HAP-1 (cell line): Measurements from ENCODE around the gene SLC5A12.
"Not testable (repeated sequence)": the region's sequence is repeated elsewhere in the genome, so short reads cannot be mapped to it uniquely, and the experiment has no call there.

Experiments
- DNase-seq, 2 experiments: peaks; one replicate each; pipeline ENCODE4 v3.0.0-alpha.2; 2016 to 2020; ENCODE audit warnings: low spot score in 2 of 2
- H3K27me3 ChIP-seq: fragments of 250-450 bp; sonication (Bioruptor Pico); 2 replicates; pipeline ENCODE4 v1.5.1; 2020; ENCODE audit warnings: low read depth, mild to moderate bottlenecking, moderate library complexity
- H3K36me3 ChIP-seq: fragments of 250-450 bp; sonication (Bioruptor Pico); replicated peaks from 2 replicates; pipeline ENCODE4 v1.5.1; 2020; ENCODE audit warnings: mild to moderate bottlenecking
- H3K4me1 ChIP-seq: fragments of 250-450 bp; sonication (Bioruptor Pico); 2 replicates; pipeline ENCODE4 v1.5.1; 2020; ENCODE audit warnings: mild to moderate bottlenecking
- H3K4me3 ChIP-seq: fragments of 250-450 bp; sonication (Bioruptor Pico); 2 replicates; pipeline ENCODE4 v1.5.1; 2020; ENCODE audit warnings: mild to moderate bottlenecking, moderate library complexity
- H3K9me3 ChIP-seq: fragments of 250-450 bp; sonication (Bioruptor Pico); 2 replicates; pipeline ENCODE4 v1.5.1; 2020; ENCODE audit warnings: mild to moderate bottlenecking, moderate library complexity
- in situ Hi-C: fragments of 300-500 bp; cut with MboI; formaldehyde crosslinking; loops from 3 replicates; pipeline ENCODE4 v1.14.3; 2020; ENCODE audit warnings: low sequenced_read_pairs, inconsistent platforms, mixed read lengths

SLC5A12 gene

DNA sequence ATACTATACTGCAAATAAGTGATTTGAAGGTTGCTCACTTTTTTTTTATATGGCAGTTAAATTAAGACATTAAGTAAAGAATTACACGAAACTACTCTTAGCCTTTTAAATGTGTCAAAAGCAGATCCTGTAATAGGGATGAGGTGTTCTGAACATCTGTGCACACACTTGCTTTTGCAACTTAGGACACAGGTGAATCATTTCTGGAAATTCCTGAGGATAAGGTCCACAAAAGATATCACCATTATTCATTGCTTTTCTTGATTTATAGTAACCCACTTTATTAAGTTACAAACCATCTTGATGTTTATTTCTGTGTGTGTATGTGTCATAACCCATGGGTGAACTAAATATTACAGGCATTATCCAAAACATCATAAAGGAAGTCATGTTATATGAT lies 55.9 kb downstream of the SLC5A12 start:
- in situ Hi-C loops: no loop called here
- no peaks in the 10 kb centered on the region for H3K27me3 ChIP-seq
- H3K4me3 ChIP-seq: no peak overlapping the region
- DNase-seq: no peak
- no peaks in the 10 kb centered on the region for H3K36me3 ChIP-seq
- no peaks in the 10 kb centered on the region for H3K4me1 ChIP-seq
- H3K9me3 ChIP-seq: no peaks in the 10 kb centered on the region

DNA sequence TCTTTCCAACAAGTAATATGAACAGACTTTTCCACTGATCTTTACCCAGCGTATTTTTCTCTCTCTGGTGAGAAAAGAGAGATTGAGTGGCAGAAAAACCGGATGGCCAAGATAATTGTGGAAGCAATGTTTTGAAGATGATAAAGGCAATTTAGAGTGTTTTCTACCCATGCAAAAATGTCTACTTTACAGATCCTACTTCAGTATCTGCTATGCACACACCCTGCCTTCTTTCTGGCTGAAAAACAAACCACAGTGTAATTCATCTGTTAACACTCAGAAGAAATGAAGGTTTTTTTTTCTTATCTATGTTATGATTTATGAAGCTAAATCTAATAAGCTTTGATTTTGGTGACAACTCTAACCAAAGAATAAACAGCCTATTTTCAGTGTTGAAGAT lies 56.8 kb downstream of the SLC5A12 start:
- Histone ChIP-seq H3K36me3 (no peaks in the 10 kb centered on the region), H3K4me3 (no peak overlapping the region), H3K27me3 (no peaks in the 10 kb centered on the region), H3K4me1 (no peaks in the 10 kb centered on the region), H3K9me3 (no peaks in the 10 kb centered on the region)
- in situ Hi-C loops: no loop called here
- DNase-seq: no peak

DNA sequence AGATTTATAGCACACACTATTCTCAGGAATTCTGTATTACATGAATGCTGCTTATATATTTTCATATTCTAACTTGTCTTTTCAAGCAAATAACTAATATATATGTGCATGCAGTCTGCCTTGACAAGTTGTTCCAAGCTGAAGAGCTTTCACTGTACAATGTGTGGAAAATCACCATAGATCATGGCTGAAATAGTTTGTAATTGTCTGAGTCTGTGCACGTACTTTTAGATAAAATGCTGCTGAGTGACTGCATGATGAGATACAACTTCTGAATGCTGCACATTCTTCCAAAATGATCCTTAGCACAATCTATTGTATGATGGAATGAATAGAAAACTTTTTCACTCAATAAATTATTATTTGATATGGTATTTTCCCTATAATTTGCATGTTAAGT lies 58.9 kb downstream of the SLC5A12 start:
- Histone ChIP-seq H3K4me1 (no peaks in the 10 kb centered on the region), H3K27me3 (no peaks in the 10 kb centered on the region), H3K36me3 (no peaks in the 10 kb centered on the region), H3K4me3 (no peak overlapping the region), H3K9me3 (no peaks in the 10 kb centered on the region)
- in situ Hi-C loops: no loop called here
- no peak for DNase-seq

DNA sequence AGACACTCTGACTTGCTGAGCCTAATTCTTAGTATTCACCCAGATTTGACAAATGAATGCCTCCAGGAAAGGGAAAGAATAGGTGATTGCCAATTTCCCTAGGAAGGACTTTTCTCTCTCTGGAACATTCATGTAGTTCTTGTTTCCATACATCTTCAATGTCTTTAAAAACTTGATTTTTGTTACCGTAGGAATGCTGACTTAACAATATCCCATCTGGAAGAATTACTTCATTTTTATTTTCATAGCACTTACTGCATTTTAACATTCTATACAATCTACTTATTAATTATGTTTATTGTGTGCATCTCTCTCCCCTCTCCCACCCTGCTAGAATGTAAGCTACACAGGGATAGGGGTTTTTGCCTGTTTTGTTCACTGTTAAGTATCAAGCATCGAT lies 66.6 kb downstream of the SLC5A12 start:
- no peaks in the 10 kb centered on the region for H3K36me3 ChIP-seq
- peaks cover 25% of the 10 kb centered on the region for H3K27me3 ChIP-seq
- H3K9me3 ChIP-seq: no peaks in the 10 kb centered on the region
- H3K4me3 ChIP-seq: no peak overlapping the region
- H3K4me1 ChIP-seq: no peaks in the 10 kb centered on the region
- DNase-seq: no peak
- in situ Hi-C loops: no loop called here

DNA sequence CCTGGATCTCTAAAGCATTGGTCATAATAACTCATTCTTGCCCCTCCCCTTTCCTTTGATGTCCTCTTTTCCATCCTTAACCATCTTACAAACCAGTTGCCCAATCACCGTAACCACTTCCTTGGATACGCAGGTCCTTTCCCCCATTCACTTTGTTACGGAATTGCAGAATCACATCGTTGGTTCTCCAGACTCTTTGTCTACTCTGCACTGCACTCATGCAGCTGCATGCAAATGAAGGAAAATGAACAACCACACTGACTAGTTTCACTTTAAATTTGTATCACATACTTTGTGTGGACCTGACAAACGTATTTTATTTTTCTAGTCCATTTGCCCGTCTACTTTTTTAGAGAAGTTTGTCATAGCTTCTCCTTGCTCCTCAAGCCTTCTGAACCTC lies 69.9 kb downstream of the SLC5A12 start:
- Histone ChIP-seq H3K27me3 (peaks cover 19% of the 10 kb centered on the region), H3K36me3 (no peaks in the 10 kb centered on the region), H3K4me1 (no peaks in the 10 kb centered on the region), H3K9me3 (no peaks in the 10 kb centered on the region), H3K4me3 (no peak overlapping the region)
- in situ Hi-C loops: no loop called here
- no peak for DNase-seq

DNA sequence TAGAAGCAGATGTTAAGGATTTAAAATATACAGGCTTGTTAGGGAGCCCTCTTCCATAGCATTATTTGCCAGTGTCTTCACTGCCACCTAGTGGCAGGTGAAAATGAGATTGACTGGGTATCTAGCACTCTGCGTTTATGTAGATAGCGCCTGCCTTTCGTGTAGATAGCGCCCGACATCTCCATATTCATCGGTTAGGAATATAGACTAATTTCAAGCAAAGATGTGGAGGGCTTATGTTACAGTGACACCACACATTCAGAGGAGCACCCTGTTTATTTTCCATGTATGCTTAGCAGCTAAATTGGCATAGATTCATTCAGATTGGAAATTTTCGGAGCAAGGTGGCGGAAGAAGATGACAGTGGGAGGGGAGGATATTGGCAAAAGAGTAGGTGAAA lies 72.0 kb downstream of the SLC5A12 start:
- peak; percentile 42 to 75 for DNase-seq
- H3K4me3 ChIP-seq: no peak overlapping the region
- H3K36me3 ChIP-seq: no peaks in the 10 kb centered on the region
- in situ Hi-C loops: loop anchor here (25.0 kb wide), 1 partner anchor 338 kb away; no protein-coding TSS in a partner anchor
- no peaks in the 10 kb centered on the region for H3K9me3 ChIP-seq
- H3K27me3 ChIP-seq: peaks cover 19% of the 10 kb centered on the region
- H3K4me1 ChIP-seq: no peaks in the 10 kb centered on the region

DNA sequence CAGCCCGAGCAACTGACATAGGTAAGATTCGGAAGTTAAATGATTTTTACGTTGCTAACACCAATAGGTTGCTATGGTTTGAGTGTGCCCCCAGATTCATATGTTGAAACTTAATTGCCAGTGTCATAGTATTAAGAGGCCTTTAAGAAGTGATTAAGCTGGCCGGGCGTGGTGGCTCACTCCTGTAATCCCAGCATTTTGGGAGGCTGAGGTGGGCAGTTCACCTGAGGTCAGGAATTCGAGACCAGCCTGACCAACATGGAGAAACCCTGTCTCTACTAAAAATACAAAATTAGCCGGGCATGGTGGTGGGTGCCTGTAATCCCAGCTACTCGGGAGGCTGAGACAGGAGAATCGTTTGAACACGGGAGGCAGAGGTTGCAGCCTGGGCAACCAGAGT lies 78.5 kb downstream of the SLC5A12 start:
- H3K4me3 ChIP-seq, H3K27me3 ChIP-seq, DNase-seq, H3K36me3 ChIP-seq, H3K9me3 ChIP-seq, H3K4me1 ChIP-seq: not testable (repeated sequence)
- in situ Hi-C loops: loop anchor here (25.0 kb wide), 1 partner anchor 331 kb away; no protein-coding TSS in a partner anchor

DNA sequence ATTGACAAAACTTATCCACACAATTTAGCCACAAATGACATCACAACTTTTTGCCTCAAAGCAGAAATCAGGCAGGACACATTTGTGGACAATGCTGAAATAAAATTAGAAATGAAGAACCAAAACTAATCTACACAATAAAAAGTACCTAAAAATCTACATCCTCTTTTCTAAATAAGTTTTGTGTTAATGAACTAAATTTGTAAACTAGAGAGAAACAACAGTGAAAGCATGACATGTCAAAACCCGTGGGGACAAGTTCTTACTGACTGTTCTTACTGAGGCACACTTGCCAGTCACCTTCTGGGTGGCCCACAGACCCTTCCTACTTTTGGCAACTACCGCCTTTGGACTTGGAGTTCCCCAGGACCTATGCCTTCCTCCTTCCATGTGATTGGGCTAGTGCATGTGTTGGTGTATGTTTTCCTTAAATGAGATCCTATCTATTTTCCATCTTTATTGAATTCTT lies 89.1 kb downstream of the SLC5A12 start:
- DNase-seq: no peak
- H3K27me3 ChIP-seq: peaks cover 7% of the 10 kb centered on the region
- no peak overlapping the region for H3K4me3 ChIP-seq
- in situ Hi-C loops: loop anchor here (25.0 kb wide), 1 partner anchor 320 kb away; no protein-coding TSS in a partner anchor
- H3K36me3 ChIP-seq: no peaks in the 10 kb centered on the region
- H3K4me1 ChIP-seq: no peaks in the 10 kb centered on the region
- H3K9me3 ChIP-seq: no peaks in the 10 kb centered on the region

DNA sequence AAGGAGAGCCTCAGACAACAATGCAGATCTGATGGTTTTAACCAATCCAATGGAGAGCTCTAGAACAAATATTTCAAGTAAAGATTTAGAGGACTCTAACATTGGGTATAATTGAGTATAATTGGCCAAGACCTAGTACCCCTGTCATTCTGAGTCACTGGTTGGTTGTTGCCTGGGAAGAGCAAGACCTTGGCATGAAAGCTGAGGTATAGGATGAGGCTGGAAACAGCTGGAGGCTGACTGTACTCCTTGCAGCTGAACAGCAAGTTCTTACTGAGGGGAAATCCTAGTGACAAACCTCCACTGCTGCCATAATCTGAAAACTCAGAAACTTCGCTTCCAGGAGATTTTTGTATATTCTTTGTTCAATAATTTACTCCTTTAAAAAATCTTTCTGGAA lies 95.5 kb downstream of the SLC5A12 start:
- in situ Hi-C loops: loop anchor here (25.0 kb wide), 1 partner anchor 314 kb away; no protein-coding TSS in a partner anchor

DNA sequence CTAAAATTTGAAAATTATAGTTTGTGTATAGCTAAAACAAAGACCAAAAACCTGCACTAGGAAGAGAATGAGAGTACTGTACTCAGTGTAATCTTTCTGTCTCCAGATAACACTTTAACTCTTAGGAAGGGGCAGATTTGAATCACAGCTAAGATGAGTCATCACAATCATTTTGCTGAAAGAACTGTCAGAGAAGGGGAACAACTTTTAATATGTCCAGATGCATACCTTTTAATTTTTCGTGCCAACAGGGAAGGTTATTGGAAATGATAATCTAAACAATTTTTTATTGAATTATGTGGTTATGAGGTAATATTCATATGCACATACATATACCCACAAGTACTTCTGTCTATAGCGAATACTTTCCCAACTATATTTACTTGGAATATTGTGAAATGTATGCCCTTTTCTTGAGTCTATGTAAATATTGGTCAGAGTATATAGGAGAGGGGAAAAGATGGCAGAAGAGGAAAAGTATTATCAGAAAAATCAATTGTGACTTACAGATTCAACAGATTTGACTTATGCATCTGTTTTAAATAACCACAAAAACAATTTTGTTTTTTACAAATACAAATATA lies 98.7 kb downstream of the SLC5A12 start:
- Histone ChIP-seq H3K36me3 (no peaks in the 10 kb centered on the region), H3K9me3 (no peaks in the 10 kb centered on the region), H3K4me3 (no peak overlapping the region), H3K4me1 (no peaks in the 10 kb centered on the region), H3K27me3 (peaks cover 7% of the 10 kb centered on the region)
- in situ Hi-C loops: no loop called here
- DNase-seq: no peak

More for the DNA sequence above, 95.5 kb downstream of the SLC5A12 start:
- Histone ChIP-seq H3K27me3 (peaks cover 12% of the 10 kb centered on the region), H3K9me3 (no peaks in the 10 kb centered on the region), H3K4me3 (no peak overlapping the region), H3K36me3 (no peaks in the 10 kb centered on the region), H3K4me1 (no peaks in the 10 kb centered on the region)
- DNase-seq: no peak

DNA sequence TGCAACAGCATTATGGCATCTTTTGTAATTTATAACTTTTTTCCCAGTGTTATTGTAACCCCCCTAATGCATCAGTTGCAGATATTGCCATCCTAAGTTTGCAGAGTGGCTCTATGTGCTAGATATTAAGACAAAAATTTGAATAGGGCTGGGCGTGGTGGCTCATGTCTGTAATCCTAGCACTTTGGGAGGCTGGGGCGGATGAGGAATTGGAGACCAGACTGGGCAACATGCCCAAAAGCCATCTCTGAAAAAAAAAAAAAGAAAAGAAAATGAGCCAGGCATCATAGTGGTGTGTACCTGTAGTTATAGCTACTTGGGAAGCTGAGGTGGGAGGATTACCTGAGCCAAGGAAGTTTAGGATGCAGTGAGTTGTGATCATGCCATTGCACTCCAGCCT lies 99.7 kb downstream of the SLC5A12 start:
- Histone ChIP-seq H3K4me1 (no peaks in the 10 kb centered on the region), H3K27me3 (peaks cover 3% of the 10 kb centered on the region; the same call in 1 of the 2 replicates), H3K9me3 (no peaks in the 10 kb centered on the region), H3K36me3 (no peaks in the 10 kb centered on the region), H3K4me3 (no peak overlapping the region)
- no peak for DNase-seq
- in situ Hi-C loops: no loop called here

DNA sequence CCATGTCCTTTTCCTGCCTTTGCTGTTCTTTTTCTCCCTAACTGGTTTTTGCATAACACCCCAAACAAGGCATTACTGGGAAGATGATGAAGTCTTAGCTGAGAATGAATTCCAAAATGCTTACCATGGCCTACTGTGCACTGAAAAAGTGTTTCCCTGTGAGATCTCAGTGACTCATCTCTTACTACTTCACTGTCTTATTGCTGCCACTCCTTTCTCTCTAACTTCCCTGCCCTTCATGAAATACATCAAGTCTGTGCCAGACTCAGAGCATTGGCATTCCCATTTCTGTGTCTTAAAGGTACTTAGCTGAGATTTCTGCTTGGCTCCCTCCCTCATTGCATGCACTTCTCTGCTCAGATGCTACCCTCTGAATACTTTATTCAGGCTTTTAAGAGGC lies 100.7 kb downstream of the SLC5A12 start:
- Histone ChIP-seq H3K36me3 (no peaks in the 10 kb centered on the region), H3K4me3 (no peak overlapping the region), H3K9me3 (no peaks in the 10 kb centered on the region), H3K27me3 (0 out of 2 replicates have a peak, but pooled peaks cover 2% of the 10 kb centered on the region), H3K4me1 (no peaks in the 10 kb centered on the region)
- no peak for DNase-seq
- in situ Hi-C loops: no loop called here

DNA sequence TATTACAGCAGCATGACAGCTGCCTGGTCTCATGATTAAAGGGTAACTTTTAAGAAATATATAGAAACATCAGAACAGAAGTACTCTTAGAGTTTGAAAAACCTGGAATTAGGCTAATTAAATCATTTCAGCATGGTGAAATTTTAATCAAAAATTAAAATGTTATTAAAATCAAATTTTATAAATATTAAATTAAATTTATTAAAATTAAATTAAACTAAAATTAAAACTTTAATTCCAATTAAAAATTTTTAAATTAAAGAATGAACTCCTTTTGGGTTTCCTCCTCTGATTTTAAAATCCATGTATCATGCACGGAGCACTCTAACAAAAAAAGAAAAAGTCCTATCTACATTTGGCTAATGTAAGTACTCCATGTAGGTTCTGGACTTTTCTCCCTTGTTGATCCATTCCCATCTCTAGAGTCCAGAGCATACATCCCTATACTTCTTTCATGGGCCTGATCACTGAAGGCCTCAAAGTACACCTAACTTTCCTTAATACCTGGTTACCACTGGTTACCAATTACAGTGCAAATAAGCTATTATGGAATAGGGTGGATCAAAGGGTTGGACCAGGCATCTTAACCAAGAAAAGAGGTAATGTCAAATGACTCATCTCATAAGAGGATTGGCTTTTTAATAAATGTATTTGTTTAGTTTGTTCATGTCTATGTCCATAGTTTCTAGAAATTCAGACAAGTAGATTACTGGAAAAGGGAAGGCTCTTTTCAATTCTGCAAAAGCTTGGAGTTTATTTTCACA lies 101.4 kb downstream of the SLC5A12 start:
- H3K4me1 ChIP-seq: no peaks in the 10 kb centered on the region
- in situ Hi-C loops: no loop called here

DNA sequence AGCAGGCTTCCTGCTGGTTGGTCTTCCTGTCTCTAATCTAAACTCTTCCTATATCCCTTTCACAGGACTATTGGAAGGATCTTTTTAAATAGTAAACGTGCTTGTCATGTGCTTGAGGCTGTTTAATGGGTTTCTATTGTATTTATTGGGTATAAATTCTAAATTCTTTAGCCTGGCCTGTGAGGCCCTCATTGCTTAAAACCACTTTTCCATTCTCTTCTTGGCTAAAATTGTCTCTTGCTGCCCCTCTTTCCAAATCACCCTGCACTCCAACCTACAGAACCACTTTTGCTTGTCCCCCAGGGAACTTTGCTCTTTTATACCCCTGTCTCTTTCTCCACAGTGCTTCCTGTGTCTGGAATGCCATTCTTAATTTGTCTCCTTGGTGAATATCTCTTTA lies 103.4 kb downstream of the SLC5A12 start:
- H3K27me3 ChIP-seq: no peaks in the 10 kb centered on the region
- in situ Hi-C loops: no loop called here
- no peaks in the 10 kb centered on the region for H3K9me3 ChIP-seq
- H3K4me3 ChIP-seq: no peak overlapping the region
- no peak for DNase-seq
- H3K36me3 ChIP-seq: no peaks in the 10 kb centered on the region
- H3K4me1 ChIP-seq: no peaks in the 10 kb centered on the region

More for the DNA sequence above, 101.4 kb downstream of the SLC5A12 start:
- H3K4me3 ChIP-seq: no peak overlapping the region
- H3K27me3 ChIP-seq: no peaks in the 10 kb centered on the region
- H3K36me3 ChIP-seq: no peaks in the 10 kb centered on the region
- H3K9me3 ChIP-seq: no peaks in the 10 kb centered on the region
- no peak for DNase-seq
